ENCODE measurements around the gene CRK. TPM values are rescaled to one million over a fixed set of nuclear protein-coding genes. Genes with fewer than 3 reads are reported as not detected.

The CRK gene
- total RNA-seq, 1 donor from 2014 or later, result 41.9 TPM

- H3K4me3 Mint-ChIP-seq, result peak overlapping the region; percentile 74
Observed at GRCh38 chr17:1490643-1491442, 34.8 kb upstream of the CRK start.

DNA sequence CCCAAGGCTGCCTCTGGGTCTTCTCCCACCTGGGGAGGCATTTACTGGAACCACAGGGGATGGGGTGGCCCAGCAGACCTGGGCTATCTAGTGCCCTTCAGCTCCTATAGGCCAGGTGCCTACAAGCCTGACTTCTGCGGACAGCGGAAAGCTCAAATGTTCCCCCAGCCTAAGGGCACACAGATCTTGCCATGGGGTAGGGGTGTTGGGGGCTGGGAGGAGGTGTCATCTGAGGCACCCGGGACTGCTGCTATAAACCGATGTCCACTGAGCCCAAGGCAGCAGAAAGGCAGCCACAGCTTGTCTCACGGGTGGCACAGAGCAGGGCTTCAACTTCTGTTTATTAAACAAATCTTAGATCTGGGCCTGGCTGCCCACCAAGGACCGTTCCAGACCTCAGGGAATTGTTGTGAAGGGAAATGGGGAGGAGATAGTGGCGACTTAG, 32.8 kb upstream of the CRK start:
- TF ChIP-seq CTCF (IDR thresholded peaks at IDR 0.05; ENCODE audit: unreplicated experiment), result no peak
- H3K36me3 Mint-ChIP-seq, result peaks cover 2% of the 10 kb centered on the region
- peak overlapping the region; percentile 97 for H3K27ac Mint-ChIP-seq
- peaks cover 2% of the 10 kb centered on the region for H3K27me3 Mint-ChIP-seq (ENCODE audit: low read depth)
- peaks cover 44% of the 10 kb centered on the region for H3K4me1 Mint-ChIP-seq
- H3K4me3 Mint-ChIP-seq, result peak overlapping the region; percentile 65
- no peaks in the 10 kb centered on the region for H3K9me3 Mint-ChIP-seq
- DNase-seq (ENCODE audit: low spot score in 2 of 2, unreplicated experiment in 2 of 2), result no peak

More at GRCh38 chr17:1490643-1491442, 34.8 kb upstream of the CRK start:
- Mint-ChIP-seq H3K4me1 (peaks cover 38% of the 10 kb centered on the region), H3K36me3 (no peaks in the 10 kb centered on the region), H3K9me3 (no peaks in the 10 kb centered on the region), H3K27me3 (ENCODE audit: low read depth) (peaks cover 2% of the 10 kb centered on the region), H3K27ac (peak overlapping the region; percentile 86)
- DNase-seq (ENCODE audit: low spot score in 2 of 2, unreplicated experiment in 2 of 2), result peak in 1 of 2 experiments; percentile 68
- no peak for TF ChIP-seq CTCF (IDR thresholded peaks at IDR 0.05; ENCODE audit: unreplicated experiment)

- H3K4me3 Mint-ChIP-seq, result peak overlapping the region; percentile 67
- no peaks in the 10 kb centered on the region for H3K9me3 Mint-ChIP-seq
- H3K27me3 Mint-ChIP-seq (ENCODE audit: low read depth), result peaks cover 2% of the 10 kb centered on the region
- DNase-seq (ENCODE audit: low spot score in 2 of 2, unreplicated experiment in 2 of 2), result peak; percentile 94 to 98
- peaks cover 5% of the 10 kb centered on the region for H3K36me3 Mint-ChIP-seq
- no peak for TF ChIP-seq CTCF (IDR thresholded peaks at IDR 0.05; ENCODE audit: unreplicated experiment)
- peaks cover 41% of the 10 kb centered on the region for H3K4me1 Mint-ChIP-seq
- peak overlapping the region; percentile 97 for H3K27ac Mint-ChIP-seq
Observed at GRCh38 chr17:1487939-1488825, 32.1 kb upstream of the CRK start.

- no peak for TF ChIP-seq CTCF (IDR thresholded peaks at IDR 0.05; ENCODE audit: unreplicated experiment)
- Mint-ChIP-seq H3K4me1 (peaks cover 35% of the 10 kb centered on the region), H3K4me3 (peak overlapping the region; percentile 68), H3K36me3 (peaks cover 8% of the 10 kb centered on the region), H3K27me3 (ENCODE audit: low read depth) (peaks cover 2% of the 10 kb centered on the region), H3K9me3 (no peaks in the 10 kb centered on the region), H3K27ac (peak overlapping the region; percentile 98)
- DNase-seq (ENCODE audit: low spot score in 2 of 2, unreplicated experiment in 2 of 2), result peak in 1 of 2 experiments; percentile 77
Observed at GRCh38 chr17:1486802-1487695, 31.0 kb upstream of the CRK start.

Data from mesothelial cell of epicardium (in vitro differentiated cells).